ENCODE data around the gene TES. TPM values are rescaled to one million over a fixed set of nuclear protein-coding genes. Genes with fewer than 3 reads are reported as not detected.

TES gene
- total and polyA plus RNA-seq, 2 of the 13 experiments (the other 11 are each of a cell fraction or from before 2014, with no cell fraction given) = 21.6 to 23.0 TPM

DNA sequence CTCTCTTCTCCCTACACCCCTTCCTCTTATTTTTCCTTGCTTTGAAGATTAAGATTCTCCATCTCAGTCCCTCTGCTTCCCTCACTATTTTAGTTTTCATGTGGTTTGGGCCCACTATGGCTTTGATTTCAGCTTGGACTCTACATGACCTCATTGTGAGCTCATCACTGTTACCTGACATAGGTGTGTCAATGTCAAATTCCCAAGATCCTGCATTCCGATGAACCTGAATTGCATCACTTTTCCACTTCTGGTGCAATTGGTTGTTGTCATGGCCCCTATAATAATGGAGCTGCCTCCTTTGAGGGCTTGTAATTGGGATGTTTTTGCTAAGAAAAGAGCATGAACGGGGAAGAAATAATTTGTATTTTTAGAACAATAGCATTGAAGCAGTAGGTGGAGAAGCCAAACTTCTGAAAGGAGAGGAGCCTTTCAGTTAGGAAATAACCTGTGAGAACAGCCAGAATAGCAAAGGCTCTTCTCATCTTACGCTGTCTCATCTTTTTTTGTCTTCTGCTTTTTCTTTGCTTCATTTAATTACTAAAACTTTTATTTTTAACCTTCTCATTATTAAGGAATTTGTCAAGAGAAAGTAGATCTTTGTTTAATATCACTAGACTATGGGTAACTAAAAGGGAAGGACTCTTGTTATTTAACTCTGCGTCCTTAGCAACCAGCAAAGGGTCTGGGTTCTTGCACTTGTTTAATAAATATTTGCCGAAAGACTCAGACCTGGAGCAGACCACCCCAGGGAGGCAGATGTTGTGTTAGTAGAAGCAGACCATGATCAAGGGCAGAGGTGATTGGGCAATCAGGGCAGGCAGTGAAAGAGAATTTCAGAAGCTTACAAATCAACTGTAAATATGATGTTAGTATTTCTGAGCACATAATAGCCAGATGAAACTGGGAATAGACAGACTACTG is 95.4 kb downstream of the TES start (continued):
- TF ChIP-seq POGK (CRISPR knock-in tag; conservative IDR thresholded peaks at IDR 0.05) = 0 out of 2 replicates have a peak, but pooled peaks have one; percentile 32
- TF ChIP-seq RFX3 (CRISPR knock-in tag; IDR thresholded peaks at IDR 0.05) = peak; percentile 81
- TF ChIP-seq, protein P1, sequence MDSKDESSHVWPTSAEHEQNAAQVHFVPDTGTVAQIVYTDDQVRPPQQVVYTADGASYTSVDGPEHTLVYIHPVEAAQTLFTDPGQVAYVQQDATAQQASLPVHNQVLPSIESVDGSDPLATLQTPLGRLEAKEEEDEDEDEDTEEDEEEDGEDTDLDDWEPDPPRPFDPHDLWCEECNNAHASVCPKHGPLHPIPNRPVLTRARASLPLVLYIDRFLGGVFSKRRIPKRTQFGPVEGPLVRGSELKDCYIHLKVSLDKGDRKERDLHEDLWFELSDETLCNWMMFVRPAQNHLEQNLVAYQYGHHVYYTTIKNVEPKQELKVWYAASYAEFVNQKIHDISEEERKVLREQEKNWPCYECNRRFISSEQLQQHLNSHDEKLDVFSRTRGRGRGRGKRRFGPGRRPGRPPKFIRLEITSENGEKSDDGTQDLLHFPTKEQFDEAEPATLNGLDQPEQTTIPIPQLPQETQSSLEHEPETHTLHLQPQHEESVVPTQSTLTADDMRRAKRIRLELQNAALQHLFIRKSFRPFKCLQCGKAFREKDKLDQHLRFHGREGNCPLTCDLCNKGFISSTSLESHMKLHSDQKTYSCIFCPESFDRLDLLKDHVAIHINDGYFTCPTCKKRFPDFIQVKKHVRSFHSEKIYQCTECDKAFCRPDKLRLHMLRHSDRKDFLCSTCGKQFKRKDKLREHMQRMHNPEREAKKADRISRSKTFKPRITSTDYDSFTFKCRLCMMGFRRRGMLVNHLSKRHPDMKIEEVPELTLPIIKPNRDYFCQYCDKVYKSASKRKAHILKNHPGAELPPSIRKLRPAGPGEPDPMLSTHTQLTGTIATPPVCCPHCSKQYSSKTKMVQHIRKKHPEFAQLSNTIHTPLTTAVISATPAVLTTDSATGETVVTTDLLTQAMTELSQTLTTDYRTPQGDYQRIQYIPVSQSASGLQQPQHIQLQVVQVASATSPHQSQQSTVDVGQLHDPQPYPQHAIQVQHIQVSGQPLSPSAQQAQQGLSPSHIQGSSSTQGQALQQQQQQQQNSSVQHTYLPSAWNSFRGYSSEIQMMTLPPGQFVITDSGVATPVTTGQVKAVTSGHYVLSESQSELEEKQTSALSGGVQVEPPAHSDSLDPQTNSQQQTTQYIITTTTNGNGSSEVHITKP (CRISPR knock-in tag; IDR thresholded peaks at IDR 0.05; ENCODE audit: low read depth) = peak; percentile 90
- TF ChIP-seq RFX1 (IDR thresholded peaks at IDR 0.05) = peak; percentile 36; the same call in 1 of the 2 replicates
- TF ChIP-seq NFYB (CRISPR knock-in tag; IDR thresholded peaks at IDR 0.05) = no peak
- TF ChIP-seq, protein P2, sequence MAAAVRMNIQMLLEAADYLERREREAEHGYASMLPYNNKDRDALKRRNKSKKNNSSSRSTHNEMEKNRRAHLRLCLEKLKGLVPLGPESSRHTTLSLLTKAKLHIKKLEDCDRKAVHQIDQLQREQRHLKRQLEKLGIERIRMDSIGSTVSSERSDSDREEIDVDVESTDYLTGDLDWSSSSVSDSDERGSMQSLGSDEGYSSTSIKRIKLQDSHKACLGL (CRISPR knock-in tag; IDR thresholded peaks at IDR 0.05) = no peak
- TF ChIP-seq PITX1 (CRISPR knock-in tag; IDR thresholded peaks at IDR 0.05) = no peak
- TF ChIP-seq SKIL (CRISPR knock-in tag; IDR thresholded peaks at IDR 0.05; ENCODE audit: borderline replicate concordance) = 0 out of 2 replicates have a peak, but pooled peaks have one; percentile 47
- TF ChIP-seq ZNF790 (CRISPR knock-in tag; IDR thresholded peaks at IDR 0.05; ENCODE audit: borderline replicate concordance) = no peak
- no peak for TF ChIP-seq DDIT3 (CRISPR knock-in tag; IDR thresholded peaks at IDR 0.05)
- TF ChIP-seq SOX13 (IDR thresholded peaks at IDR 0.05) = no peak
- peak in 1 of 2 experiments; percentile 28; a peak in 1 of 4 replicates for TF ChIP-seq SOX13 (CRISPR knock-in tag; conservative IDR thresholded peaks at IDR 0.05 in 1 of 2, IDR thresholded peaks at IDR 0.05 in 1 of 2)
- 0 out of 2 replicates have a peak, but pooled peaks have one; percentile 28 for TF ChIP-seq NFIC (IDR thresholded peaks at IDR 0.05; ENCODE audit: low read length)
- peak; percentile 52; the same call in 1 of the 2 replicates for TF ChIP-seq DPF2 (CRISPR knock-in tag; IDR thresholded peaks at IDR 0.05; ENCODE audit: borderline replicate concordance, low read depth)
- peak; percentile 53; the same call in 1 of the 2 replicates for TF ChIP-seq HDAC2 (CRISPR knock-in tag; IDR thresholded peaks at IDR 0.05)
- peak; percentile 93; the same call in 1 of the 2 replicates for TF ChIP-seq FOSL1 (CRISPR knock-in tag; IDR thresholded peaks at IDR 0.05; ENCODE audit: borderline replicate concordance)
- TF ChIP-seq ZNF124 (CRISPR knock-in tag; IDR thresholded peaks at IDR 0.05) = no peak
- 0 out of 2 replicates have a peak, but pooled peaks have one; percentile 17 for TF ChIP-seq CREM (IDR thresholded peaks at IDR 0.05)
- no peak for TF ChIP-seq CREM (CRISPR knock-in tag; IDR thresholded peaks at IDR 0.05)
- TF ChIP-seq ATF7 (IDR thresholded peaks at IDR 0.05) = 0 out of 2 replicates have a peak, but pooled peaks have one; percentile 36
- TF ChIP-seq ATF7 (CRISPR knock-in tag; IDR thresholded peaks at IDR 0.05) = no peak

All from HepG2 (cell line).